Mesodermal cell (in vitro differentiated cells): ENCODE results near the gene SCCPDH.
"Not testable (repeated sequence)": the region's sequence is repeated elsewhere in the genome, so short reads cannot be mapped to it uniquely, and the experiment has no call there.

Source experiments
- H3K27ac ChIP-seq: 2 replicates; pipeline ENCODE4 v1.7.0; 2013; ENCODE audit warnings: mild to moderate bottlenecking, low read depth, low read length, moderate library complexity; ENCODE audit not compliant: severe bottlenecking
- H3K36me3 ChIP-seq: 2 replicates; pipeline ENCODE4 v1.7.1; 2013; ENCODE audit warnings: mild to moderate bottlenecking, low read length, moderate library complexity; ENCODE audit not compliant: control insufficient read depth, insufficient read depth
- H3K4me1 ChIP-seq: one replicate; pipeline ENCODE4 v1.7.1; 2013; ENCODE audit warnings: mild to moderate bottlenecking, low read length; ENCODE audit not compliant: insufficient read depth, control insufficient read depth, poor library complexity, severe bottlenecking
- H3K4me3 ChIP-seq: 2 replicates; pipeline ENCODE4 v1.7.0; 2013; ENCODE audit warnings: low read length, control low read depth, mild to moderate bottlenecking; ENCODE audit not compliant: insufficient read depth, poor library complexity, severe bottlenecking; ENCODE audit errors: extremely low read depth
- H3K9me3 ChIP-seq: 2 replicates; pipeline ENCODE4 v1.7.1; 2013; ENCODE audit warnings: mild to moderate bottlenecking, low read length, moderate library complexity; ENCODE audit not compliant: control insufficient read depth
- WGBS, 2 experiments: methylation state at CpG; one replicate each; pipeline ENCODE4 v1.1.5; 2013; ENCODE audit warnings: missing lambda C conversion rate in 2 of 2; ENCODE audit not compliant: insufficient coverage in 2 of 2; 5-methylcytosine and 5-hydroxymethylcytosine counted together

Gene SCCPDH

GRCh38 chr1:246726881-246727280, 2.7 kb downstream of the SCCPDH start:
- Histone ChIP-seq H3K36me3 (peaks cover 53% of the 10 kb centered on the region), H3K27ac (no peak overlapping the region)
- 100% methylated on average over 1 of the region's 4 CpGs; no CpG with 5 or more reads in 1 of the 2 experiments for WGBS, 2 experiments

GRCh38 chr1:246727594-246727993, 3.4 kb downstream of the SCCPDH start:
- Histone ChIP-seq H3K36me3 (peaks cover 55% of the 10 kb centered on the region), H3K27ac (no peak overlapping the region), H3K9me3 (peaks cover 13% of the 10 kb centered on the region), H3K4me3 (no peak overlapping the region), H3K4me1 (no peaks in the 10 kb centered on the region)
- 90 to 100% methylated on average over 3 of the region's 3 CpGs for WGBS, 2 experiments

More at GRCh38 chr1:246726881-246727280, 2.7 kb downstream of the SCCPDH start:
- Histone ChIP-seq H3K4me1 (no peaks in the 10 kb centered on the region), H3K4me3 (no peak overlapping the region), H3K9me3 (peaks cover 13% of the 10 kb centered on the region)

GRCh38 chr1:246728311-246728710, 4.1 kb downstream of the SCCPDH start:
- Histone ChIP-seq H3K36me3 (peaks cover 62% of the 10 kb centered on the region), H3K4me1 (no peaks in the 10 kb centered on the region), H3K27ac (no peak overlapping the region), H3K9me3 (peaks cover 13% of the 10 kb centered on the region), H3K4me3 (no peak overlapping the region)
- WGBS, 2 experiments = 91 to 93% methylated on average over 2 of the region's 4 CpGs

GRCh38 chr1:246729040-246729439, 4.8 kb downstream of the SCCPDH start:
- H3K27ac ChIP-seq, H3K4me3 ChIP-seq, H3K4me1 ChIP-seq: not testable (repeated sequence)
- Histone ChIP-seq H3K9me3 (peaks cover 13% of the 10 kb centered on the region), H3K36me3 (peaks cover 70% of the 10 kb centered on the region)
- 92 to 93% methylated on average over 4 to 5 of the region's 5 CpGs for WGBS, 2 experiments

GRCh38 chr1:246730839-246731238, 6.6 kb downstream of the SCCPDH start:
- Histone ChIP-seq H3K9me3 (peaks cover 13% of the 10 kb centered on the region), H3K4me1 (no peaks in the 10 kb centered on the region), H3K27ac (no peak overlapping the region), H3K4me3 (no peak overlapping the region), H3K36me3 (peaks cover 74% of the 10 kb centered on the region)
- WGBS, 2 experiments = 89 to 98% methylated on average over 7 to 8 of the region's 8 CpGs

- H3K9me3 ChIP-seq = peaks cover 13% of the 10 kb centered on the region
- not testable (repeated sequence) for H3K27ac ChIP-seq, H3K4me1 ChIP-seq, H3K4me3 ChIP-seq
- no CpG with 5 or more reads among the region's 3 CpGs for WGBS, 2 experiments
- H3K36me3 ChIP-seq = peaks cover 77% of the 10 kb centered on the region
Measured at GRCh38 chr1:246731873-246732272, 7.7 kb downstream of the SCCPDH start.

GRCh38 chr1:246733704-246734103, 9.5 kb downstream of the SCCPDH start:
- Histone ChIP-seq H3K27ac (no peak overlapping the region), H3K9me3 (peaks cover 2% of the 10 kb centered on the region), H3K36me3 (peaks cover 66% of the 10 kb centered on the region), H3K4me3 (no peak overlapping the region), H3K4me1 (no peaks in the 10 kb centered on the region)

GRCh38 chr1:246734866-246735265, 10.7 kb downstream of the SCCPDH start:
- 90 to 100% methylated on average over 1 of the region's 2 CpGs for WGBS, 2 experiments
- H3K36me3 ChIP-seq = peaks cover 55% of the 10 kb centered on the region
- H3K4me3 ChIP-seq = no peak overlapping the region
- H3K4me1 ChIP-seq = no peaks in the 10 kb centered on the region
- H3K27ac ChIP-seq = no peak overlapping the region
- H3K9me3 ChIP-seq = no peaks in the 10 kb centered on the region

- Histone ChIP-seq H3K4me3 (no peak overlapping the region), H3K27ac (no peak overlapping the region), H3K9me3 (no peaks in the 10 kb centered on the region), H3K4me1 (no peaks in the 10 kb centered on the region), H3K36me3 (peaks cover 51% of the 10 kb centered on the region)
- WGBS, 2 experiments = 97 to 100% methylated on average over 4 to 5 of the region's 5 CpGs
Measured at GRCh38 chr1:246735735-246736134, 11.5 kb downstream of the SCCPDH start.

GRCh38 chr1:246742396-246742795, 18.2 kb downstream of the SCCPDH start:
- Histone ChIP-seq H3K36me3 (peaks cover 19% of the 10 kb centered on the region), H3K9me3 (no peaks in the 10 kb centered on the region), H3K27ac (no peak overlapping the region), H3K4me1 (no peaks in the 10 kb centered on the region), H3K4me3 (no peak overlapping the region)
- WGBS, 2 experiments = 92 to 93% methylated on average over 2 to 6 of the region's 8 CpGs

GRCh38 chr1:246746155-246746554, 21.9 kb downstream of the SCCPDH start:
- H3K4me1 ChIP-seq, H3K27ac ChIP-seq, H3K4me3 ChIP-seq, H3K9me3 ChIP-seq: not testable (repeated sequence)
- peaks cover 10% of the 10 kb centered on the region for H3K36me3 ChIP-seq
- 90% methylated on average over 2 of the region's 10 CpGs; no CpG with 5 or more reads in 1 of the 2 experiments for WGBS, 2 experiments
